Lower lobe of right lung (tissue), 2 donors: ENCODE results near the gene TTC28. TPM values are rescaled to one million over a fixed set of nuclear protein-coding genes. Genes with fewer than 3 reads are reported as not detected.

Source experiments
- ATAC-seq, 2 donors: fragments of 200-7000 bp; cut with Tn5 transposase; one replicate each; pipeline ENCODE4 v1.9.1; 2020 to 2022; ENCODE audit warnings: mild to moderate bottlenecking in 2 of 2, moderate library complexity in 2 of 2
- DNase-seq: peaks from one replicate; pipeline ENCODE4 v3.0.0-alpha.2; 2020
- H3K27ac ChIP-seq: fragments of 200-600 bp; one replicate; pipeline ENCODE4 v1.8.0; 2022
- H3K27me3 ChIP-seq: fragments of 200-600 bp; one replicate; pipeline ENCODE4 v1.8.0; 2022; ENCODE audit warnings: low read depth
- H3K36me3 ChIP-seq: fragments of 200-600 bp; one replicate; pipeline ENCODE4 v1.8.0; 2022; ENCODE audit warnings: mild to moderate bottlenecking
- H3K4me1 ChIP-seq: fragments of 200-600 bp; one replicate; pipeline ENCODE4 v1.8.0; 2022
- H3K4me3 ChIP-seq: fragments of 200-600 bp; one replicate; pipeline ENCODE4 v1.8.0; 2022; ENCODE audit warnings: mild to moderate bottlenecking
- H3K9me3 ChIP-seq: fragments of 200-600 bp; one replicate; pipeline ENCODE4 v1.8.0; 2022
- intact Hi-C: fragments of 100-400 bp; cut with DNase I; formaldehyde crosslinking; loops from one replicate; pipeline ENCODE4 v1.11.0; 2022
- total RNA-seq: library from RNA; stranded (reverse); fragmentation: NEBNext Ultra II Directional; extraction: Animal tissue kit (Norgen Biotek cat#: 25700); gene quantifications from one replicate; pipeline ENCODE4 v1.2.1, GENCODE V29; 2021
- TF ChIP-seq, protein P1 (sequence below): fragments of 200-600 bp; IDR thresholded peaks from one replicate; pipeline ENCODE4 v1.8.0; 2022; ENCODE audit warnings: antibody characterized with exemption, mild to moderate bottlenecking
- donor health status: DM: no; HTN: yes; CAD: no; lungs with severe emphysema.

Gene TTC28
- total RNA-seq, 1 donor from 2014 or later = 39.6 TPM

DNA sequence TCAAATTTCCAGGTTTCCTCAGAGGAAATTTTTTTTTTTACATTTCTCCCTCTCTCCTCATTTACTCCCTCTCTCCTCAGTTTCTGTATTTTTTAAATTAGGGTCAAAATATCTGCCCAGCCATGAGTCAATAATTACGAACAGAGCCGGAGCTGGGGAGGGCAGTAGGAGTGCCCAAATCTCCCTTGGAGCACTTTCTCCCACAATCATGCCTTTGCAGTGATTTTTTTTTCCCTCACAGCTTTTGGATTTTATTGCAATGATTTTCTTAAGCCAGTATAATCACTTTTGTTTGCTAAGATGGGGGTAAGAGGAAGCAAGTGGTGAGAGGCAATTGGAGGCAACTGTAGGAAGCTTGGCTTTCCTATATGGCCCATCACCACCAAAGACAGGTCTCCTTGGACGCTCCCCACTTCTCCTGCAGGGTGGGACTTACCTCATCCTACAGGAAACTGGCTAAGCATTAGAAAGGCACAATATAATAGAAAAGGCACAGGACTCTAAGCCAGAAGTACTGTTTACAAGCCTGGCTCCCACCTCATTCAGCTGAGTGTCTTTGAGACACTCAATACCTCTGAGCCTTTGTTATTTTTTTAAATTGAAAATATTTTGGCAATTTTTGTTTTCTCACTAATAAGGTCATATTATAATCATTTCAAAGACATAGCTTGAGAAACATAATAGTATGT is 568.0 kb downstream of the TTC28 start:
- TF ChIP-seq, protein P1, sequence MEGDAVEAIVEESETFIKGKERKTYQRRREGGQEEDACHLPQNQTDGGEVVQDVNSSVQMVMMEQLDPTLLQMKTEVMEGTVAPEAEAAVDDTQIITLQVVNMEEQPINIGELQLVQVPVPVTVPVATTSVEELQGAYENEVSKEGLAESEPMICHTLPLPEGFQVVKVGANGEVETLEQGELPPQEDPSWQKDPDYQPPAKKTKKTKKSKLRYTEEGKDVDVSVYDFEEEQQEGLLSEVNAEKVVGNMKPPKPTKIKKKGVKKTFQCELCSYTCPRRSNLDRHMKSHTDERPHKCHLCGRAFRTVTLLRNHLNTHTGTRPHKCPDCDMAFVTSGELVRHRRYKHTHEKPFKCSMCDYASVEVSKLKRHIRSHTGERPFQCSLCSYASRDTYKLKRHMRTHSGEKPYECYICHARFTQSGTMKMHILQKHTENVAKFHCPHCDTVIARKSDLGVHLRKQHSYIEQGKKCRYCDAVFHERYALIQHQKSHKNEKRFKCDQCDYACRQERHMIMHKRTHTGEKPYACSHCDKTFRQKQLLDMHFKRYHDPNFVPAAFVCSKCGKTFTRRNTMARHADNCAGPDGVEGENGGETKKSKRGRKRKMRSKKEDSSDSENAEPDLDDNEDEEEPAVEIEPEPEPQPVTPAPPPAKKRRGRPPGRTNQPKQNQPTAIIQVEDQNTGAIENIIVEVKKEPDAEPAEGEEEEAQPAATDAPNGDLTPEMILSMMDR = no peak
- no peak for ATAC-seq
- H3K27ac ChIP-seq = no peak overlapping the region
- intact Hi-C loops = no loop called here
- no peak overlapping the region for H3K4me3 ChIP-seq
- no peak for DNase-seq
- peaks cover 17% of the 10 kb centered on the region for H3K4me1 ChIP-seq
- H3K27me3 ChIP-seq = no peaks in the 10 kb centered on the region
- H3K9me3 ChIP-seq = no peaks in the 10 kb centered on the region
- H3K36me3 ChIP-seq = peaks cover 7% of the 10 kb centered on the region

DNA sequence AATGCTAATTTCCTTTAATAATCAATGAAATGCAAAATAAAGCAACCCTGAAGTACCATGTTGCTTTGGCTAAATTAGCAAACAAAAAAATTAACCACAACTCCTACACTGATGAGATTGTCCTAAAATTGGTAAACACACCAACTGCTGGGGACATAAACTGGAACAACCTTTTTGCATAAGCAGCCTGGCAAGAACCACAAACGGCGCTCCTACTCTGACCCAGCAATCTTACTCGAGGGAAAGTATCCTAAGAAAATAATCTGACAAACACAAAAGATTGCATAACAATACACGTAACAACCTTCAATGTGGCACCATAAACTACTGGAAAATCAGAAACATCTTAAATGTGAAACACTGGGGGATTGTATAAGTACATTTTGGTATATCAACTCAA is 570.8 kb downstream of the TTC28 start:
- ATAC-seq = no peak
- TF ChIP-seq, protein P1 = no peak

DNA sequence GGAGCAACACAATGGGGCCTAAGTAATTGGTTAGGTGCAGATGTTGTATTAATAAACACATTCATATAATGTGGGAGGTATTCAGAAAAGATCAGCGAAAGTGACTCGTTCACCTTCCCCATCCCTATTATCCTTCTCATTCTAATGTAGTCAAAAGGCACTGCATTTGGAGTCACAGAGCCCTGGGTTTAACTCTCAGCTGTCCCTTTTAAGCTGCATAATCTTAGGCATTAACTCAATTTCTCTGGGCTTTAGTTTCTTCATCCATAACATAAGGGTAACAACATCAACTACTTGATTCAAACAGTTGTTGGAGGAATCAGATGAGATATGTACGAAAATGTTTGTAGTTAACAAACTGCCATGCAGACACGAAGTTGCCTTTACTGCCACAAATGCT is 573.0 kb downstream of the TTC28 start:
- TF ChIP-seq, protein P1 = no peak
- Histone ChIP-seq H3K9me3 (no peaks in the 10 kb centered on the region), H3K27ac (no peak overlapping the region), H3K4me1 (peaks cover 12% of the 10 kb centered on the region), H3K36me3 (peaks cover 24% of the 10 kb centered on the region), H3K27me3 (no peaks in the 10 kb centered on the region), H3K4me3 (no peak overlapping the region)
- DNase-seq (no peak), ATAC-seq (no peak)
- intact Hi-C loops = no loop called here

More for the DNA sequence above, 570.8 kb downstream of the TTC28 start:
- intact Hi-C loops = no loop called here
- Histone ChIP-seq H3K4me1 (peaks cover 17% of the 10 kb centered on the region), H3K27ac (no peak overlapping the region), H3K36me3 (peaks cover 24% of the 10 kb centered on the region), H3K4me3 (no peak overlapping the region), H3K27me3 (no peaks in the 10 kb centered on the region), H3K9me3 (no peaks in the 10 kb centered on the region)
- DNase-seq = no peak

DNA sequence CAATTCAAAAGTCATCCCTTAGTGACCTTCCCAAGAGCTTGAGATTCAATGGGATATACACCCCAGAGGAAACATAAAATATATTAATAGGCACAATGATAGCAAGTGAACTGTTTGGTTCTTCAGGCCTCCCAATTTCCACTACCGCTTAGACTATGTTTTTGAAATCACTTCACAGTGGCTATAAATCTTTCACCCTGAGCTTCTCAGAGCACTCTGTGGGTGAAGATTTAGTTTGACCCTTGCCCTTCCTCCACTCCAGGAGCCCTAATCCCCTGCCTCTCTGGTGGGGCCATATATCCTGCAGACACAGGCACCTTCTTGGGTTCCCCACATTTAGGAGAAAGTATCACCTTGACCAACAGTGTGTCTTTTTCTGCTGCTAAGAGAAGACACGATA is 573.7 kb downstream of the TTC28 start:
- H3K9me3 ChIP-seq = no peaks in the 10 kb centered on the region
- TF ChIP-seq, protein P1 = no peak
- peaks cover 24% of the 10 kb centered on the region for H3K36me3 ChIP-seq
- intact Hi-C loops = no loop called here
- ATAC-seq (no peak), DNase-seq (no peak)
- peaks cover 10% of the 10 kb centered on the region for H3K4me1 ChIP-seq
- no peak overlapping the region for H3K4me3 ChIP-seq
- H3K27ac ChIP-seq = no peak overlapping the region
- H3K27me3 ChIP-seq = no peaks in the 10 kb centered on the region

DNA sequence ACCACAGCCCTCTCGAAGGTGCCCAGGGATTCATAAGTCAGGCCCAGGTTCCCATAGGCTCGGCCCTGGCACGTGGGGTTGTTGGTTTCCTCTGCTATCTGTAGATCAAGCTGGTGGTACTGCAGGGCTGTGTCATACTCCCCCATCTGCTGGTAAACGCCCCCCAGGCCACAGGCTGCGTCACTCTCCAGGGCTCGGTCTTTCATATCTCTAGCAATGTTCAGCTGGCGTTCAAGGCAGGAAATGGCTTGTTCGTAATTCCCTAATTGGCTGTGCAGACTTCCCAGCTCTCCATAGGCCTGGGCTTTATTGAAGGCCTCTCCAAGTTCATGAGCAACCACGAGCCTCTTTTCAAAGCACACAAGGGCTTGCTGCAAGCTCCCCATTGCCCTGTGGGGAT is 574.2 kb downstream of the TTC28 start:
- H3K4me1 ChIP-seq = peaks cover 10% of the 10 kb centered on the region
- intact Hi-C loops = no loop called here
- DNase-seq = no peak
- H3K9me3 ChIP-seq = no peaks in the 10 kb centered on the region
- no peak for ATAC-seq
- TF ChIP-seq, protein P1 = no peak
- no peak overlapping the region for H3K27ac ChIP-seq
- H3K27me3 ChIP-seq = no peaks in the 10 kb centered on the region
- peaks cover 27% of the 10 kb centered on the region for H3K36me3 ChIP-seq
- H3K4me3 ChIP-seq = no peak overlapping the region
